ENCODE data around the gene CORO1C. TPM values are rescaled to one million over a fixed set of nuclear protein-coding genes. Genes with fewer than 3 reads are reported as not detected.

The CORO1C gene
- total RNA-seq (2021; ENCODE audit: unreplicated experiment) (138 TPM), Bru-seq, nascent RNA (percentile 89 among the genes with signal in this experiment), BruChase-seq, experiment 1, labeled RNA remaining after a 6-hour chase (percentile 89 among the genes with signal in this experiment), BruChase-seq, experiment 2, labeled RNA remaining after a 2-hour chase (percentile 83 among the genes with signal in this experiment)
- polyA plus RNA-seq (2012), result 89.8 and 96.1 TPM in 2 replicates
- long read RNA-seq, transcript CORO1C-201 (11 exons, 3,892 nt), result major isoform, 64 of 125 reads
- long read RNA-seq, partial matches to known transcripts, result 8 of 125 reads
- long read RNA-seq, other reads (novel, unspliced or antisense), result 53 of 125 reads

- Histone ChIP-seq H3K36me3 (ENCODE audit: control insufficient read depth in 1 of 2, insufficient read depth in 2 of 2, low read length in 2 of 2) (no peaks in the 10 kb centered on the region), H3K4me3 (replicated peaks in 1 of 2; ENCODE audit: low read depth in 1 of 2, low read length in 2 of 2) (peak within 1 kb of the TSS; percentile 71 to 85), H2AFZ (ENCODE audit: low read depth, low read length, poor library complexity, severe bottlenecking) (peak within 1 kb of the TSS; percentile 71), H3K4me1 (ENCODE audit: control insufficient read depth in 1 of 2, insufficient read depth in 2 of 2, low read length in 2 of 2) (peaks cover 32 to 59% of the 10 kb centered on the region in 2 experiments), H3K4me2 (ENCODE audit: low read length) (peak within 1 kb of the TSS; percentile 92), H3K79me2 (ENCODE audit: insufficient read depth, low read length) (peaks cover 49% of the 10 kb centered on the region), H4K20me1 (ENCODE audit: insufficient read depth) (no peaks in the 10 kb centered on the region), H3K9me2 (ENCODE audit: insufficient read depth) (no peaks in the 10 kb centered on the region), H3K9me3 (ENCODE audit: control insufficient read depth in 1 of 2, insufficient read depth in 1 of 2, low read depth in 1 of 2, low read length in 2 of 2) (no peaks in the 10 kb centered on the region), H3K27ac (ENCODE audit: low read depth, low read length) (peak within 1 kb of the TSS; percentile 78), H3K9ac (ENCODE audit: low read length) (peak within 1 kb of the TSS; percentile 89), H3K27me3 (ENCODE audit: insufficient read depth, low read length) (no peaks in the 10 kb centered on the region)
- intact Hi-C loops (cut with micrococcal nuclease), result loop anchor here (5.0 kb wide), 2 partner anchors 39 to 64 kb away; no protein-coding TSS in a partner anchor
- BruUV-seq (replicated peaks), result no TSS peak
- ATAC-seq (peak; percentile 79), DNase-seq (ENCODE audit: low read depth, low spot score) (peak; percentile 92)
- ChIA-PET CTCF (no interaction called here), POLR2A (interaction anchor here (1.1 to 1.3 kb wide), 3 partner anchors 45 to 59 kb away, joined by 3 to 8 read pairs (median 4); no protein-coding TSS in a partner anchor), RAD21 (ENCODE audit: low non-redundant PET in 1 of 2, low total read pairs in 2 of 2, uncharacterized antibody in 2 of 2, unreplicated experiment in 2 of 2) (interaction anchor here in 1 of 2 experiments (1.4 kb wide), 1 partner anchor 67 kb away, joined by 7 read pairs; no protein-coding TSS in a partner anchor)
- peak; percentile 98 for TF ChIP-seq CBX3 (IDR thresholded peaks at IDR 0.05; ENCODE audit: low read depth)
- TF ChIP-seq EZH2phosphoT487 (IDR thresholded peaks at IDR 0.05; ENCODE audit: borderline replicate concordance), result no peak
- no peak for TF ChIP-seq REST (IDR thresholded peaks at IDR 0.05; ENCODE audit: low read depth)
- TF ChIP-seq SIN3A (IDR thresholded peaks at IDR 0.05; ENCODE audit: low read depth), result peak; percentile 89; the same call in 1 of the 2 replicates
- TF ChIP-seq JUND (IDR thresholded peaks at IDR 0.05), result no peak
- no peak for TF ChIP-seq SRF (IDR thresholded peaks at IDR 0.05; ENCODE audit: low read depth)
- TF ChIP-seq EZH2 (IDR thresholded peaks at IDR 0.05), result no peak
- peak; percentile 79 for TF ChIP-seq SP1 (IDR thresholded peaks at IDR 0.05; ENCODE audit: low read depth)
- TF ChIP-seq CTCF (IDR thresholded peaks at IDR 0.05 in 2 of 3, conservative IDR thresholded peaks at IDR 0.05 in 1 of 3; ENCODE audit: borderline replicate concordance in 1 of 3, insufficient read depth in 1 of 3, low read depth in 2 of 3, low read length in 2 of 3), result peak in 2 of 3 experiments; percentile 69 to 80; a peak in 4 of 6 replicates
- no peak for TF ChIP-seq FOSL1 (IDR thresholded peaks at IDR 0.05; ENCODE audit: low read depth)
- TF ChIP-seq ZFX (IDR thresholded peaks at IDR 0.05), result no peak
- peak; percentile 20 for TF ChIP-seq TCF7L2 (IDR thresholded peaks at IDR 0.05; ENCODE audit: borderline replicate concordance, extremely low read depth, insufficient read depth, insufficient read length)
- peak; percentile 89 for TF ChIP-seq EGR1 (IDR thresholded peaks at IDR 0.05; ENCODE audit: low read depth)
- no peak for TF ChIP-seq YY1 (IDR thresholded peaks at IDR 0.05; ENCODE audit: extremely low read depth, insufficient replicate concordance, low read depth, low read length)
- TF ChIP-seq ELF1 (IDR thresholded peaks at IDR 0.05; ENCODE audit: borderline replicate concordance, low read depth), result no peak
- peak; percentile 85 for TF ChIP-seq MAX (IDR thresholded peaks at IDR 0.05)
- no peak for TF ChIP-seq ZBTB33 (IDR thresholded peaks at IDR 0.05; ENCODE audit: extremely low read depth, insufficient replicate concordance, low read length)
Observed at GRCh38 chr12:108731105-108731865, at the start of gene CORO1C. Gene CORO1C (minus strand): TSS chr12:108731518. CDS start chr12:108701318, 30,200 bp downstream.

Data from HCT116 (cell line).